HepG2 (cell line): Measurements from ENCODE around the gene LRRC8E. TPM values are rescaled to one million over a fixed set of nuclear protein-coding genes. Genes with fewer than 3 reads are reported as not detected.

Source experiments
- ATF7-NPFF ChIP-seq: sonication (generic); formaldehyde crosslinking; IDR thresholded peaks from 2 replicates; pipeline ENCODE4 v1.8.1; 2023; ENCODE audit warnings: mild to moderate bottlenecking, low read depth, missing genetic modification reagents, moderate library complexity
- FOSL1 ChIP-seq: sonication (generic); formaldehyde crosslinking; IDR thresholded peaks from 2 replicates; pipeline ENCODE4 v1.9.0; 2021; ENCODE audit warnings: missing genetic modification reagents, borderline replicate concordance
- HOXA3 ChIP-seq: sonication (generic); formaldehyde crosslinking; IDR thresholded peaks from 2 replicates; pipeline ENCODE4 v1.5.0; 2020; ENCODE audit warnings: missing genetic modification reagents
- JUN ChIP-seq: sonication (generic); formaldehyde crosslinking; IDR thresholded peaks from 2 replicates; pipeline ENCODE4 v1.4.0; 2020; ENCODE audit warnings: mild to moderate bottlenecking, missing genetic modification reagents
- KDM2A ChIP-seq: sonication (generic); formaldehyde crosslinking; IDR thresholded peaks from 2 replicates; pipeline ENCODE4 v1.4.0; 2020; ENCODE audit warnings: low read depth, missing genetic modification reagents, borderline replicate concordance
- NFKB2 ChIP-seq: sonication (generic); formaldehyde crosslinking; IDR thresholded peaks from 2 replicates; pipeline ENCODE4 v1.4.0; 2020; ENCODE audit warnings: missing genetic modification reagents, borderline replicate concordance
- PAX8 ChIP-seq: sonication (generic); formaldehyde crosslinking; IDR thresholded peaks from 2 replicates; pipeline ENCODE4 v1.8.0; 2022; ENCODE audit warnings: mild to moderate bottlenecking, missing genetic modification reagents, borderline replicate concordance
- YY1 ChIP-seq: IDR thresholded peaks from 2 replicates; pipeline ENCODE4 v1.6.1; 2011; ENCODE audit warnings: low read length, low read depth, moderate library complexity, mild to moderate bottlenecking; ENCODE audit not compliant: insufficient read depth, insufficient replicate concordance
- ZFP91 ChIP-seq: sonication (generic); formaldehyde crosslinking; IDR thresholded peaks from 2 replicates; pipeline ENCODE4 v1.9.0; 2022; ENCODE audit warnings: missing genetic modification reagents, mild to moderate bottlenecking, borderline replicate concordance
- ZHX1 ChIP-seq: sonication (generic); formaldehyde crosslinking; IDR thresholded peaks from 2 replicates; pipeline ENCODE4 v1.8.1; 2022; ENCODE audit warnings: low read depth, mild to moderate bottlenecking, missing genetic modification reagents
- ZNF142 ChIP-seq: sonication (generic); formaldehyde crosslinking; IDR thresholded peaks from 2 replicates; pipeline ENCODE4 v1.4.0; 2020; ENCODE audit warnings: missing genetic modification reagents
- ZNF431 ChIP-seq: sonication (generic); formaldehyde crosslinking; IDR thresholded peaks from 2 replicates; pipeline ENCODE4 v1.9.0; 2022; ENCODE audit warnings: missing genetic modification reagents, low read depth, mild to moderate bottlenecking, borderline replicate concordance
- ZNF484 ChIP-seq: sonication (generic); formaldehyde crosslinking; IDR thresholded peaks from 2 replicates; pipeline ENCODE4 v1.5.1; 2020; ENCODE audit warnings: mild to moderate bottlenecking, low read depth, missing genetic modification reagents, borderline replicate concordance
- ZNF605 ChIP-seq: sonication (generic); formaldehyde crosslinking; IDR thresholded peaks from 2 replicates; pipeline ENCODE4 v1.8.0; 2022; ENCODE audit warnings: mild to moderate bottlenecking, missing genetic modification reagents
- ZNF652 ChIP-seq: IDR thresholded peaks from 2 replicates; pipeline ENCODE4 v1.6.1; 2016; ENCODE audit warnings: low read depth, borderline replicate concordance
- ZNF678 ChIP-seq: sonication (generic); formaldehyde crosslinking; IDR thresholded peaks from 2 replicates; pipeline ENCODE4 v1.4.0; 2020; ENCODE audit warnings: mild to moderate bottlenecking, missing genetic modification reagents
- ZNF749 ChIP-seq: sonication (generic); formaldehyde crosslinking; IDR thresholded peaks from 2 replicates; pipeline ENCODE4 v1.8.0; 2022; ENCODE audit warnings: mild to moderate bottlenecking, missing genetic modification reagents, moderate library complexity, borderline replicate concordance
- polyA plus RNA-seq, 8 experiments: library from polyadenylated mRNA; depleted of rRNA in 3 of 8; stranded (reverse) in 7 of 8; unstranded in 1 of 8; fragments of >200 nt; fragmentation: Illumina TruSeq in 4 of 8; extraction: Trizol in 4 of 8; gene quantifications; 2 replicates each; pipeline versions ENCODE4 v1.2.1 to v1.2.3, GENCODE V29; 2011 to 2016; ENCODE audit warnings: low read depth in 4 of 8, missing spikeins in 1 of 8, mixed read lengths in 1 of 8; ENCODE audit not compliant: insufficient read depth in 1 of 8
- total RNA-seq, 5 experiments: library from RNA; depleted of rRNA; stranded (reverse); fragments of >200 nt; fragmentation: Illumina TruSeq; extraction: Trizol; gene quantifications; 2 replicates each; pipeline ENCODE4 v1.2.3, GENCODE V29; 2016; ENCODE audit warnings: low read depth in 1 of 5

LRRC8E gene
- total and polyA plus RNA-seq, 2 of the 13 experiments (the other 11 are each of a cell fraction or from before 2014, with no cell fraction given): 8.0 to 10.3 TPM

- TF ChIP-seq ZFP91 (peak; percentile 36; the same call in 1 of the 2 replicates), ZHX1 (CRISPR knock-in tag) (peak; percentile 42; the same call in 1 of the 2 replicates), ZNF605 (CRISPR knock-in tag) (0 out of 2 replicates have a peak, but pooled peaks have one; percentile 12), JUN (0 out of 2 replicates have a peak, but pooled peaks have one; percentile 18), ZNF678 (peak; percentile 53; the same call in 1 of the 2 replicates), ATF7-NPFF (CRISPR knock-in tag) (peak; percentile 83; the same call in 1 of the 2 replicates), ZNF749 (0 out of 2 replicates have a peak, but pooled peaks have one; percentile 28), NFKB2 (CRISPR knock-in tag) (0 out of 2 replicates have a peak, but pooled peaks have one; percentile 5), FOSL1 (no peak), HOXA3 (CRISPR knock-in tag) (peak; percentile 75), ZNF652 (CRISPR knock-in tag) (no peak), ZNF484 (CRISPR knock-in tag) (no peak), PAX8 (CRISPR knock-in tag) (0 out of 2 replicates have a peak, but pooled peaks have one; percentile 52), ZNF431 (peak; percentile 75; the same call in 1 of the 2 replicates), ZNF142 (CRISPR knock-in tag) (peak; percentile 36), KDM2A (peak; percentile 92), YY1 (peak; percentile 75)
Measured at GRCh38 chr19:7916103-7916954, 28.0 kb downstream of the LRRC8E start (continued).
